Stimulated activated CD4-positive, alpha-beta T cell treated with anti-CD3 and anti-CD28 coated beads, Interleukin-12 subunit alpha, Interleukin-12 subunit beta, amount 100 ng/mL, for 48 hours (primary cell): Measurements from ENCODE around the gene HOMER3.
A peak's percentile ranks its signal among the peaks of the same experiment; 100 is the strongest.

Source experiments
- DNase-seq, 3 donors: peaks; one replicate each; pipeline ENCODE4 v3.0.0-alpha.2; 2020; ENCODE audit warnings: low read depth in 2 of 3, low spot score in 1 of 3

Gene HOMER3

GRCh38 chr19:18883526-18884304 is 57.3 kb downstream of the HOMER3 start:
- DNase-seq = no peak

- no peak for DNase-seq
These were observed 59.5 kb downstream of the HOMER3 start for GRCh38 chr19:18881491-18881890.

DNA sequence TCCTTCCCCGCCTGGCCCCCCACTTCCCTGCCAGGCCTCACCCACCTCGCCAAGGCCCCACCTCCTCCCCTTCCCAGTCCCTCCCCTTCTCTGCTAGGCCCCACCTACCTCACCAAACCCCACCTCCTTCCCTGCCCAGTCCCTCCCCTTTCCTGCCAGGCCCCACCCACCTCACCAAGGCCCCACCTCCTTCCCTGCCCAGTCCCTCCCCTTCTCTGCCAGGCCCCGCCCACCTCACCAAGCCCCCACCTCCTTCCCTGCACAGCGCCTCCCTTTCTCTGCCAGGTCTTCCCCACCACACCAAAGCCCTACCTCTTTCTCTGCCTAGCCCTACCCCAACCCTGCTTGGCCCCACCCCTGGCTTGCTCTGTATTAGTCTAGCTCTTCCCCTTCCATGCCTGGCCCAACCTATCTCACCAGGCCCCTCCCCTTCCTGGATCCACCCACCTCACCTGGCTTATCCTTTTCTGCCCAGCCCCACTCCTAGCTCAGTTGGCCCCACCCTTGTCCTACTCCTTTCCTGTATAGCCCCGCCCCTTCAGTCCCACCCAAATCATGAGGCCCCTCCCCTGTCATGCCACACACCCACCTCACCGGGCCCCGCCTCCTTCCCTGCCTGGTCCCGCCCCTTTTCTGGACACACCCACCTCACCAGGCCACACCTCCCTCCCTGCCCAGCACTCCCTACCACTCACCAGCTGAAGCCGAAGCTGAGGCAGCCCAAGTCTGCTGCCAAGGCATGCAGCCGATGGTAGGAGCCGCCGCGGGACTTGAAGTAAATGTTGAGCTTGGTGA is 61.2 kb downstream of the HOMER3 start:
- peak in 2 of 3 donors; percentile 21 to 22 for DNase-seq
